ENCODE measurements around the gene MRPS18A. TPM values are rescaled to one million over a fixed set of nuclear protein-coding genes. Genes with fewer than 3 reads are reported as not detected.

Gene MRPS18A
- total and polyA plus RNA-seq, 9 of the 15 experiments (the other 6 are each of a cell fraction or from before 2014, with no cell fraction given): 87.5 to 243 (median 125) TPM

- TF ChIP-seq ZNF277 (CRISPR knock-in tag; IDR thresholded peaks at IDR 0.05; ENCODE audit: borderline replicate concordance): peak; percentile 67; the same call in 1 of the 2 replicates
- no peak for TF ChIP-seq BRF1 (IDR thresholded peaks at IDR 0.05; ENCODE audit: borderline replicate concordance, extremely low read depth, insufficient read length)
- TF ChIP-seq RBM15 (IDR thresholded peaks at IDR 0.05; ENCODE audit: insufficient read depth, low read length): no peak
These were observed 41.9 kb upstream of the MRPS18A start (continued) for GRCh38 chr6:43729537-43729936.

- in situ Hi-C loops (cut with MboI) (no loop called here), intact Hi-C loops (cut with micrococcal nuclease) (no loop called here)
- no peak overlapping the region for H3K4me3 ChIP-seq
- CTCF ChIA-PET (ENCODE audit: low intra/inter-chr PET ratio): no interaction called here
- peaks cover 5% of the 10 kb centered on the region for H3K9me1 ChIP-seq (ENCODE audit: control insufficient read depth, insufficient read depth, low read length)
- no peaks in the 10 kb centered on the region; a peak in 1 of 5 replicates for H3K27me3 ChIP-seq (ENCODE audit: control insufficient read depth in 2 of 2, insufficient read depth in 2 of 2, low read length in 2 of 2)
- no peaks in the 10 kb centered on the region for H3K79me2 ChIP-seq (ENCODE audit: control insufficient read depth, insufficient read depth, low read length)
- peaks cover 24 to 31% of the 10 kb centered on the region in 2 experiments for H3K4me1 ChIP-seq (replicated peaks in 1 of 2; ENCODE audit: control insufficient read depth in 2 of 2, insufficient read depth in 2 of 2, low read length in 2 of 2)
- no peak for FAIRE-seq
- H3K36me3 ChIP-seq (ENCODE audit: control insufficient read depth, insufficient read depth, low read length): no peaks in the 10 kb centered on the region
- H3K9me3 ChIP-seq (replicated peaks; ENCODE audit: control insufficient read depth, insufficient read depth, low read depth, low read length): no peaks in the 10 kb centered on the region; the same call in none of the 2 replicates
- no peak overlapping the region for H3K9ac ChIP-seq (ENCODE audit: insufficient read depth in 1 of 2, low read depth in 2 of 2, low read length in 2 of 2)
- POLR2A ChIA-PET: interaction anchor here (0.6 to 1.1 kb wide), 5 partner anchors 12 to 346 kb away, joined by 3 to 4 read pairs (median 3); partner anchors contain the start of gene GTPBP2
- no peak for ATAC-seq
- 11% methylated on average over 2 of the region's 2 CpGs for WGBS (ENCODE audit: insufficient coverage, low coverage, missing lambda C conversion rate)
- no peak overlapping the region for H2AFZ ChIP-seq (ENCODE audit: low read depth, low read length)
- H4K20me1 ChIP-seq (replicated peaks; ENCODE audit: control insufficient read depth, insufficient read depth, low read length): no peaks in the 10 kb centered on the region
- DNase-seq (ENCODE audit: extremely low read depth in 1 of 4, low spot score in 3 of 4): no peak
- H3K27ac ChIP-seq (ENCODE audit: extremely low read depth, low read depth, low read length): no peak overlapping the region
- no peak overlapping the region for H3K4me2 ChIP-seq (ENCODE audit: insufficient read depth, low read length)
- no TSS peak for BruUV-seq (replicated peaks)
- TF ChIP-seq RBM22 (IDR thresholded peaks at IDR 0.05; ENCODE audit: low read depth, low read length, poor library complexity, severe bottlenecking) (no peak), REST (IDR thresholded peaks at IDR 0.05; ENCODE audit: borderline replicate concordance) (no peak), REST (CRISPR knock-in tag; IDR thresholded peaks at IDR 0.05; ENCODE audit: low read depth) (no peak), PHB2 (IDR thresholded peaks at IDR 0.05; ENCODE audit: low read depth) (no peak)
These were observed 41.0 kb upstream of the MRPS18A start for GRCh38 chr6:43728586-43728985.
